HEK293T (cell line): ENCODE data around the gene TEX11.
"Not testable (repeated sequence)": the region's sequence is repeated elsewhere in the genome, so short reads cannot be mapped to it uniquely, and the experiment has no call there.

Experiments
- CTCF ChIA-PET: fragments of 350-600 bp; formaldehyde crosslinking; extraction: SDS; loops from one replicate; lab custom pipeline; 2021; ENCODE audit warnings: antibody characterized with exemption, inconsistent platforms; lab: Yijun Ruan, JAX
- POLR2A ChIA-PET: fragments of 350-600 bp; formaldehyde crosslinking; extraction: SDS; loops from one replicate; lab custom pipeline; 2020; ENCODE audit warnings: antibody characterized with exemption, inconsistent platforms; lab: Yijun Ruan, JAX
- DNase-seq: peaks from one replicate; pipeline ENCODE4 v3.0.0; 2012; ENCODE audit warnings: mixed read lengths; ENCODE audit errors: extremely low spot score
- ARNT ChIP-seq: fragments of 450-650 bp; IDR thresholded peaks from 2 replicates; pipeline ENCODE4 v1.6.1; 2017; ENCODE audit warnings: mild to moderate bottlenecking
- BHLHE40 ChIP-seq: fragments of 450-650 bp; IDR thresholded peaks from 2 replicates; pipeline ENCODE4 v1.6.1; 2016; ENCODE audit warnings: mild to moderate bottlenecking, moderate library complexity, borderline replicate concordance
- CTBP1 ChIP-seq: fragments of 450-650 bp; IDR thresholded peaks from 2 replicates; pipeline ENCODE4 v1.6.1; 2016; ENCODE audit warnings: borderline replicate concordance
- ELF4 ChIP-seq: fragments of 450-650 bp; IDR thresholded peaks from 2 replicates; pipeline ENCODE4 v1.6.1; 2017; ENCODE audit warnings: antibody characterized with exemption
- FOXA1 ChIP-seq: fragments of 450-650 bp; IDR thresholded peaks from 2 replicates; pipeline ENCODE4 v1.6.1; 2016; ENCODE audit warnings: mild to moderate bottlenecking
- FOXK2 ChIP-seq: fragments of 450-650 bp; IDR thresholded peaks from 2 replicates; pipeline ENCODE4 v1.6.1; 2016; ENCODE audit warnings: mild to moderate bottlenecking
- FOXM1 ChIP-seq: fragments of 450-650 bp; IDR thresholded peaks from 2 replicates; pipeline ENCODE4 v1.6.1; 2017; ENCODE audit warnings: mild to moderate bottlenecking, borderline replicate concordance
- HDGF ChIP-seq: fragments of 450-650 bp; IDR thresholded peaks from 2 replicates; pipeline ENCODE4 v1.6.1; 2017; ENCODE audit warnings: antibody characterized with exemption, borderline replicate concordance
- L3MBTL2 ChIP-seq: fragments of 450-650 bp; conservative IDR thresholded peaks from 2 replicates; pipeline ENCODE4 v1.6.1; 2016; ENCODE audit warnings: mild to moderate bottlenecking
- LEF1 ChIP-seq: fragments of 450-650 bp; IDR thresholded peaks from 2 replicates; pipeline ENCODE4 v1.6.1; 2017; ENCODE audit warnings: mild to moderate bottlenecking, borderline replicate concordance
- NFRKB ChIP-seq: fragments of 450-650 bp; IDR thresholded peaks from 2 replicates; pipeline ENCODE4 v1.6.1; 2016; ENCODE audit warnings: mild to moderate bottlenecking, moderate library complexity
- SP1 ChIP-seq: fragments of 450-650 bp; IDR thresholded peaks from 2 replicates; pipeline ENCODE4 v1.6.1; 2017
- SUZ12 ChIP-seq: fragments of 450-650 bp; IDR thresholded peaks from 2 replicates; pipeline ENCODE4 v1.6.1; 2016; ENCODE audit warnings: mild to moderate bottlenecking
- TARDBP ChIP-seq: fragments of 450-650 bp; IDR thresholded peaks from 2 replicates; pipeline ENCODE4 v1.6.1; 2016
- ZNF384 ChIP-seq: fragments of 450-650 bp; IDR thresholded peaks from 2 replicates; pipeline ENCODE4 v1.6.1; 2016
- TF ChIP-seq, protein P1 (sequence below): fragments of 450-650 bp; IDR thresholded peaks from 2 replicates; pipeline ENCODE4 v1.6.1; 2016

TEX11 gene

GRCh38 chrX:70720721-70721120 lies 187.8 kb downstream of the TEX11 start:
- TF ChIP-seq HDGF (no peak), L3MBTL2 (no peak), SUZ12 (no peak), FOXA1 (no peak), FOXK2 (no peak), NFRKB (no peak), ELF4 (no peak), CTBP1 (no peak), LEF1 (no peak)
- TF ChIP-seq, protein P1, sequence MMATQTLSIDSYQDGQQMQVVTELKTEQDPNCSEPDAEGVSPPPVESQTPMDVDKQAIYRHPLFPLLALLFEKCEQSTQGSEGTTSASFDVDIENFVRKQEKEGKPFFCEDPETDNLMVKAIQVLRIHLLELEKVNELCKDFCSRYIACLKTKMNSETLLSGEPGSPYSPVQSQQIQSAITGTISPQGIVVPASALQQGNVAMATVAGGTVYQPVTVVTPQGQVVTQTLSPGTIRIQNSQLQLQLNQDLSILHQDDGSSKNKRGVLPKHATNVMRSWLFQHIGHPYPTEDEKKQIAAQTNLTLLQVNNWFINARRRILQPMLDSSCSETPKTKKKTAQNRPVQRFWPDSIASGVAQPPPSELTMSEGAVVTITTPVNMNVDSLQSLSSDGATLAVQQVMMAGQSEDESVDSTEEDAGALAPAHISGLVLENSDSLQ = no peak
- DNase-seq = no peak
- CTCF ChIA-PET = no interaction called here
- POLR2A ChIA-PET = interaction anchor here (0.6 kb wide), 1 partner anchor 1188 kb away, joined by 3 read pairs; no protein-coding TSS in a partner anchor

DNA sequence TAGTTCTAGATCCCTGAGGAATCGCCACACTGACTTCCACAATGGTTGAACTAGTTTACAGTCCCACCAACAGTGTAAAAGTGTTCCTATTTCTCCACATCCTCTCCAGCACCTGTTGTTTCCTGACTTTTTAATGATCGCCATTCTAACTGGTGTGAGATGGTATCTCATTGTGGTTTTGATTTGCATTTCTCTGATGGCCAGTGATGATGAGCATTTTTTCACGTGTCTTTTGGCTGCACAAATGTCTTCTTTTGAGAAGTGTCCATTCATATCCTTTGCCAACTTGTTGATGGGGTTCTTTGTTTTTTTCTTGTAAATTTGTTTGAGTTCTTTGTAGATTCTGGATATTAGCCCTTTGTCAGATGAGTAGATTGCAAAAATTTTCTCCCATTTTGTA lies 197.2 kb downstream of the TEX11 start:
- CTCF ChIA-PET, DNase-seq, POLR2A ChIA-PET: not testable (repeated sequence)

DNA sequence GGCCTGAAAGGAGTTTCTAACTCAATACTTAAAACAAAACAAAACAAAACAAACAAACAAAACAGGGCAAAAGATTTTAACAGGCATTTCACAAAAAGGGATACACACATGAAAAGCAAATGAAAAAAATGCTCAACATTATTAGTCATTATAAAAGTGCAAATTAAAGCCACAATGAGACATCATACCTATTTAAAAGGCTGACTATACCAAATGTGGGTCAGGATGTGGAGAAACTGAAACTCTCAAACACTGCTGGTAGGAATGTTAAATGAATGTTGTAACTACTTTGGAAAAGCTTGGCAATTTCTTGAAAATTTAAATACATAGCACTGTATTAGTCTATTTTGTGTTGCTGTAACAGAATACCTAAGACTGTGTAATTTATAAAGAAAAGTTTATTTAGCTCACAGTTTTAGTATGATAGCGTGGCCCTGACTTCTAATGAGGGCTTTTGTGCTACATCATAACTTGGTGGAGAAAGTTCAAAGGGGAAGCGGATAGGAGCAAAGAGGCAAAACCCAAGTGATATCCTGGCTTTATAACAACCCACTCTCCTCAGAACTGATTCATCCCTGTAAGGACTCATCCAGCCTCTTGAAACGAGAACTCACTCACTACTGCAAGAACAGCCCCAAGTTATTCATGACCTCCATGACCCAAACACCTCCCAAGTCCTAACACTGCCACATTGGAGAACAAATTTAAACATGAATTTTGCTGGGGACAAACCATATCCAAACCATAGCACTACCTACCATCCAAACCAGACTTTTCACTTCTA lies 214.0 kb downstream of the TEX11 start:
- TF ChIP-seq FOXM1 (no peak), ZNF384 (no peak), FOXA1 (no peak), ARNT (no peak), TARDBP (no peak), BHLHE40 (no peak), LEF1 (no peak), FOXK2 (no peak), SUZ12 (no peak), SP1 (no peak), L3MBTL2 (no peak)
- DNase-seq = no peak
- POLR2A ChIA-PET = no interaction called here
- CTCF ChIA-PET = no interaction called here

GRCh38 chrX:70679455-70679854 lies 229.1 kb downstream of the TEX11 start:
- CTCF ChIA-PET, POLR2A ChIA-PET, DNase-seq: not testable (repeated sequence)

DNA sequence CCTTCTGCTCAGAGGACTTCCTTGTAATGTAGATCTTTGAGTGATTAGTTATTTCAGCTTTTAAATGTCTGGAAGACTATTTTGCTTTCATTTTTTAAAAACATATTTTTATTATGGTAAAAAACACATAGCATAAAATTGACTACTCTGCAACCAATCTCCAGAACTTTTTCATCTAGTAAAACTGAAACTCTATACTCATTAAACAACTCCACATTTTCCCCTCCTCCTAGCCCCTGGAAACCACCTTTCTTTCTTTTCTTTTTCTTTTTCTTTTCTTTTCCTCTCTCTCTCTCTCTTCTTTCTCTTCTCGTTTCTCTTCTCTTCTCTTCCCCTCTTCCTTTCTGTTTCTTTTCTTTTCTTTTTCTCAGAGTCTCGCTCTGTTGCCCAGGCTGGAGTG lies 233.2 kb downstream of the TEX11 start:
- ChIA-PET CTCF (no interaction called here), POLR2A (no interaction called here)
- TF ChIP-seq FOXM1 (no peak), HDGF (no peak), BHLHE40 (no peak), ELF4 (no peak), FOXK2 (no peak)
- TF ChIP-seq, protein P1 = no peak
- no peak for DNase-seq

GRCh38 chrX:70672326-70672725 lies 236.2 kb downstream of the TEX11 start:
- no peak for DNase-seq
- ChIA-PET CTCF (interaction anchor here (1.2 kb wide), 1 partner anchor 8 kb away, joined by 3 read pairs; no protein-coding TSS in a partner anchor), POLR2A (no interaction called here)
- TF ChIP-seq SUZ12 = no peak
- no peak for TF ChIP-seq CTBP1
- no peak for TF ChIP-seq FOXA1
- TF ChIP-seq FOXK2 = no peak
- TF ChIP-seq LEF1 = no peak
- no peak for TF ChIP-seq ZNF384
- TF ChIP-seq, protein P1 = no peak
- TF ChIP-seq FOXM1 = no peak
- TF ChIP-seq NFRKB = no peak
- no peak for TF ChIP-seq L3MBTL2
- no peak for TF ChIP-seq SP1
- no peak for TF ChIP-seq ELF4
- TF ChIP-seq BHLHE40 = no peak
- TF ChIP-seq HDGF = no peak
- TF ChIP-seq ARNT = no peak
- TF ChIP-seq TARDBP = no peak

GRCh38 chrX:70669120-70669519 lies 239.4 kb downstream of the TEX11 start:
- POLR2A ChIA-PET = no interaction called here
- no peak for DNase-seq
- no peak for TF ChIP-seq FOXM1
- CTCF ChIA-PET = no interaction called here
